Measurements from ENCODE around the gene CACNB3. TPM values are rescaled to one million over a fixed set of nuclear protein-coding genes. Genes with fewer than 3 reads are reported as not detected.
"Not testable (repeated sequence)": the region's sequence is repeated elsewhere in the genome, so short reads cannot be mapped to it uniquely, and the experiment has no call there.

The CACNB3 gene
- total RNA-seq, 1 donor from 2014 or later, result 56.3 TPM

DNA sequence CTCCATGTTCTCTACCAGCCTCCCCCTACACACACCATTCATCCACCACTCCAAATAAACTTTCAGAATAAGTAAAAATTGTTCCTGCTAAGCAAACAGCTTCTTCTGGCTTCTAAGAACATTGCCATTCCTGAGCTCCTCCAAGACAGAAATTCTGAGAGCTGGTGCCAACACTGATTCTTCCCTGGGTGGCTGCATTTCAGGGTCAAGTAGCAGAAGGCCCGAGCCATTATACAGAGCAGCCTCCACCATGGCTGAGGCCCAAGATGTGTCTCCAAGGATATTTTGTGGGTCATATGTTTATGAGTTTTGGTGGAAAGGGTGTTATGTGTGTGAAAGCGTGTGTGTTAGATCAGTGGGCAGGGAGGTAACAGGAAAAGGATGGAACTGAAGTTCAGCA is 50.9 kb downstream of the CACNB3 start:
- H3K27ac Mint-ChIP-seq, result no peak overlapping the region
- no peak overlapping the region for H3K4me3 Mint-ChIP-seq
- H3K36me3 Mint-ChIP-seq, result no peaks in the 10 kb centered on the region
- TF ChIP-seq, protein P1, sequence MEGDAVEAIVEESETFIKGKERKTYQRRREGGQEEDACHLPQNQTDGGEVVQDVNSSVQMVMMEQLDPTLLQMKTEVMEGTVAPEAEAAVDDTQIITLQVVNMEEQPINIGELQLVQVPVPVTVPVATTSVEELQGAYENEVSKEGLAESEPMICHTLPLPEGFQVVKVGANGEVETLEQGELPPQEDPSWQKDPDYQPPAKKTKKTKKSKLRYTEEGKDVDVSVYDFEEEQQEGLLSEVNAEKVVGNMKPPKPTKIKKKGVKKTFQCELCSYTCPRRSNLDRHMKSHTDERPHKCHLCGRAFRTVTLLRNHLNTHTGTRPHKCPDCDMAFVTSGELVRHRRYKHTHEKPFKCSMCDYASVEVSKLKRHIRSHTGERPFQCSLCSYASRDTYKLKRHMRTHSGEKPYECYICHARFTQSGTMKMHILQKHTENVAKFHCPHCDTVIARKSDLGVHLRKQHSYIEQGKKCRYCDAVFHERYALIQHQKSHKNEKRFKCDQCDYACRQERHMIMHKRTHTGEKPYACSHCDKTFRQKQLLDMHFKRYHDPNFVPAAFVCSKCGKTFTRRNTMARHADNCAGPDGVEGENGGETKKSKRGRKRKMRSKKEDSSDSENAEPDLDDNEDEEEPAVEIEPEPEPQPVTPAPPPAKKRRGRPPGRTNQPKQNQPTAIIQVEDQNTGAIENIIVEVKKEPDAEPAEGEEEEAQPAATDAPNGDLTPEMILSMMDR (conservative IDR thresholded peaks at IDR 0.05), result no peak
- no peaks in the 10 kb centered on the region for H3K9me3 Mint-ChIP-seq
- peaks cover 23% of the 10 kb centered on the region for H3K4me1 Mint-ChIP-seq (ENCODE audit: unreplicated experiment)
- H3K27me3 Mint-ChIP-seq, result peaks cover 13% of the 10 kb centered on the region
- no peak for DNase-seq (ENCODE audit: extremely low spot score, unreplicated experiment)

- TF ChIP-seq, protein P1 (conservative IDR thresholded peaks at IDR 0.05), result no peak
- peak overlapping the region; percentile 14 for H3K27ac Mint-ChIP-seq
- no peaks in the 10 kb centered on the region for H3K9me3 Mint-ChIP-seq
- no peaks in the 10 kb centered on the region for H3K36me3 Mint-ChIP-seq
- H3K4me3 Mint-ChIP-seq, result no peak overlapping the region
- H3K4me1 Mint-ChIP-seq (ENCODE audit: unreplicated experiment), result peaks cover 12% of the 10 kb centered on the region
- no peak for DNase-seq (ENCODE audit: extremely low spot score, unreplicated experiment)
- H3K27me3 Mint-ChIP-seq, result no peaks in the 10 kb centered on the region
Measured at GRCh38 chr12:48873096-48873495, 54.8 kb downstream of the CACNB3 start.

DNA sequence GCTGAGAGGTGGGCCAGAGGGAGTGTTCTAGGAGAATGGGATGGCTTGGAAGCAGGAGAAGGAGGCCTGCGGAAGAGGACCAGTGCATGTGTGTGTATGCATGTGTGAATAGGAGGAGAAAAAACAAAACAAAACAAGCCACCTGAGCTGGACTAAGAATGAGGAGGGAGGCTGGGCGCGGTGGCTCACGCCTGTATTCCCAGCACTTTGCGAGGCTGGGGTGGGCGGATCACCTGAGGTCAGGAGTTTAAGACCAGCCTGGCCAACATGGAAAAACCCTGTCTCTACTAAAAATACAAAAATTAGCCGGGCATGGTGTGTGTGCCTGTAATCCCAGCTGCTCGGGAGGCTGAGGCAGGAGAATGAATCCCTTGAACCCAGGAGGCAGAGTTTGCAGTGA is 55.2 kb downstream of the CACNB3 start:
- not testable (repeated sequence) for H3K27me3 Mint-ChIP-seq; DNase-seq (ENCODE audit: extremely low spot score, unreplicated experiment); H3K4me3 Mint-ChIP-seq; H3K9me3 Mint-ChIP-seq; H3K36me3 Mint-ChIP-seq; H3K27ac Mint-ChIP-seq
- peaks cover 12% of the 10 kb centered on the region for H3K4me1 Mint-ChIP-seq (ENCODE audit: unreplicated experiment)

DNA sequence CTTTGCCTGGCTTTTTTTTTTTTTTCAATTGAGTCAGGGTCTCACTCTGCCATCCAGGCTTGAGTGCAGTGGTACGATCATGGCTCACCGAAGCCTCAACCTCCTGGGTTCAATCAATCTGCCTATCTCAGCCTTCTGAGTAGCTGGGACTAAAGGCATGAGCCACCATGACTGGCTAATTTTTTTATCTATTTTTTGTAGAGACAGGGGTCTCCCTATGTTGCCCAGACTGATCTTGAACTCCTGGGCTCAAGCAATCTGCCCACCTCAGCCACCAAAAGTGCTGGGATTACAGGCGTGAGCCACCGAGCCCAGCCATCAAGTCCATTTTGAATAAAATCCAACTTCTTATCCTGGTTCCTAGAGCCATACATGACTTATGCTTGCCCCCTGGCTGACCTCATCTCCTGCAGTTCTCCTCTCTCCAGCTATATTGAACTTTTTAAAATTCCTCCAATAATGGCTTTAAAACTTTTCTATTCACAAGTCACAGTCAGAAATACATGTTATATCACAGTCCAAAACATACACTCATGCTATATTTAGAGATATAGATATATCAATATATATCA is 57.7 kb downstream of the CACNB3 start:
- TF ChIP-seq, protein P1 (conservative IDR thresholded peaks at IDR 0.05), result no peak
- no peak overlapping the region for H3K27ac Mint-ChIP-seq
- H3K36me3 Mint-ChIP-seq, result no peaks in the 10 kb centered on the region
- no peak for DNase-seq (ENCODE audit: extremely low spot score, unreplicated experiment)
- H3K4me1 Mint-ChIP-seq (ENCODE audit: unreplicated experiment), result peaks cover 22% of the 10 kb centered on the region
- H3K9me3 Mint-ChIP-seq, result no peaks in the 10 kb centered on the region
- no peaks in the 10 kb centered on the region for H3K27me3 Mint-ChIP-seq
- H3K4me3 Mint-ChIP-seq, result no peak overlapping the region

Small RNAs within 50 kb of the gene (microRNA-seq; reads per million reads assigned to microRNA genes)
- not detected for gene MIR4701

Other genes starting within 250 kb of the CACNB3 start
- gene LALBA, start 248.4 kb upstream of the CACNB3 start, total RNA-seq (ENCODE audit: low replicate concordance), result not detected in 2 replicates
- 42.0 and 47.0 TPM in 2 replicates for gene KANSL2, start 136.3 kb upstream of the CACNB3 start, total RNA-seq (ENCODE audit: low replicate concordance)
- gene CCNT1, start 101.8 kb upstream of the CACNB3 start, total RNA-seq (ENCODE audit: low replicate concordance), result 39.2 and 46.9 TPM in 2 replicates
- gene ADCY6, start 29.4 kb upstream of the CACNB3 start, total RNA-seq (ENCODE audit: low replicate concordance), result 40.5 and 54.4 TPM in 2 replicates
- 95.3 and 104 TPM in 2 replicates for gene DDX23, start 33.7 kb downstream of the CACNB3 start, total RNA-seq (ENCODE audit: low replicate concordance)
- gene RND1, start 47.4 kb downstream of the CACNB3 start, total RNA-seq (ENCODE audit: low replicate concordance), result 3.2 and 6.9 TPM in 2 replicates
- 44.6 and 56.3 TPM in 2 replicates for gene FKBP11, start 107.0 kb downstream of the CACNB3 start, total RNA-seq (ENCODE audit: low replicate concordance)
- gene ARF3, start 139.0 kb downstream of the CACNB3 start, total RNA-seq (ENCODE audit: low replicate concordance), result 161 and 168 TPM in 2 replicates
- gene WNT10B, start 153.2 kb downstream of the CACNB3 start, total RNA-seq (ENCODE audit: low replicate concordance), result 6.2 and 6.3 TPM in 2 replicates
- 28.9 TPM in 1 of 2 replicates, not detected in the other for gene WNT1, start 159.8 kb downstream of the CACNB3 start, total RNA-seq (ENCODE audit: low replicate concordance)
- 0.45 and 8.8 TPM in 2 replicates for gene DDN, start 180.9 kb downstream of the CACNB3 start, total RNA-seq (ENCODE audit: low replicate concordance)
- gene PRKAG1, start 200.3 kb downstream of the CACNB3 start, total RNA-seq (ENCODE audit: low replicate concordance), result 58.7 and 66.3 TPM in 2 replicates
- gene KMT2D, start 242.3 kb downstream of the CACNB3 start, total RNA-seq (ENCODE audit: low replicate concordance), result 95.4 and 97.6 TPM in 2 replicates